ENCODE data around the gene AMY1C. TPM values are rescaled to one million over a fixed set of nuclear protein-coding genes. Genes with fewer than 3 reads are reported as not detected.

Gene AMY1C
- total RNA-seq = not detected in 2 replicates

GRCh38 chr1:103749598-103749997, at the start of gene AMY1C:
AMY1C (plus strand) TSS chr1:103749898; CDS start chr1:103750470, 572 bp downstream.

Other genes with a start within 250 kb of the AMY1C start
- 3.9 and 5.5 TPM in 2 replicates for gene RNPC3, start 224.2 kb upstream of the AMY1C start, total RNA-seq
- 0.33 and 1.9 TPM in 2 replicates for gene AMY2B, start 178.3 kb upstream of the AMY1C start, total RNA-seq
- not detected in 2 replicates for gene AMY2A, start 132.5 kb upstream of the AMY1C start, total RNA-seq
- gene AMY1A, start 94.1 kb upstream of the AMY1C start, total RNA-seq = not detected in 2 replicates
- not detected in 2 replicates for gene AMY1B, start 53.7 kb upstream of the AMY1C start, total RNA-seq

All from mesangial cell (primary cell).